ENCODE data around the gene HBE1. TPM values are rescaled to one million over a fixed set of nuclear protein-coding genes. Genes with fewer than 3 reads are reported as not detected.

HBE1 gene
- total and polyA plus RNA-seq, 2 of the 8 experiments (the other 6 are each of a cell fraction or from before 2014, with no cell fraction given), result 0.39 TPM; not detected in 1

GRCh38 chr11:5241458-5241857 is 28.3 kb downstream of the HBE1 start (continued):
- no peak for TF ChIP-seq CHD7 (IDR thresholded peaks at IDR 0.05; ENCODE audit: insufficient replicate concordance, low read length)

Measured in H1 (cell line).